SU-DHL-6 (cell line): Measurements from ENCODE around the gene MSTN.

Source experiments
- H2AFZ ChIP-seq: fragments of 200-600 bp; sonication (generic); 2 replicates; pipeline ENCODE4 v1.6.1; 2014; ENCODE audit warnings: low read depth, mild to moderate bottlenecking, moderate library complexity, mixed read lengths, antibody characterized with exemption, low read length; ENCODE audit not compliant: severe bottlenecking
- H3F3A ChIP-seq: fragments of 200-600 bp; shearing (Covaris generic); 2 replicates; pipeline ENCODE4 v1.6.0; 2016; ENCODE audit warnings: antibody characterized with exemption, mild to moderate bottlenecking; ENCODE audit not compliant: insufficient read depth
- H3K27ac ChIP-seq: fragments of 200-600 bp; sonication (generic); 2 replicates; pipeline ENCODE4 v1.5.1; 2016; ENCODE audit warnings: low read depth, mild to moderate bottlenecking, low read length, moderate library complexity, mixed read lengths
- H3K27me3 ChIP-seq: fragments of 200-600 bp; sonication (generic), shearing (Covaris generic); 2 replicates; pipeline ENCODE4 v1.6.0; 2014; ENCODE audit warnings: mild to moderate bottlenecking, low read length
- H3K36me3 ChIP-seq: fragments of 200-600 bp; sonication (generic); 2 replicates; pipeline ENCODE4 v1.6.1; 2014; ENCODE audit warnings: mild to moderate bottlenecking, low read length, mixed read lengths
- H3K4me2 ChIP-seq: fragments of 300-600, 200-600 bp; shearing (Covaris generic), sonication (generic); 2 replicates; pipeline ENCODE4 v1.6.0; 2014; ENCODE audit warnings: low read length, low read depth, mild to moderate bottlenecking; ENCODE audit not compliant: poor library complexity, severe bottlenecking
- H3K4me3 ChIP-seq: fragments of 200-600 bp; sonication (generic); 2 replicates; pipeline ENCODE4 v1.5.1; 2014; ENCODE audit warnings: antibody characterized with exemption, low read length, mild to moderate bottlenecking, mixed read lengths; ENCODE audit not compliant: insufficient read depth, poor library complexity, severe bottlenecking
- H3K79me2 ChIP-seq: fragments of 200-600 bp; sonication (generic); 2 replicates; pipeline ENCODE4 v1.6.1; 2014; ENCODE audit warnings: mild to moderate bottlenecking, low read length, moderate library complexity; ENCODE audit not compliant: insufficient read depth
- H3K9ac ChIP-seq: fragments of 200-600 bp; sonication (generic); 2 replicates; pipeline ENCODE4 v1.7.0; 2014; ENCODE audit warnings: mild to moderate bottlenecking, low read length
- H3K9me2 ChIP-seq: fragments of 200-600 bp; sonication (generic); replicated peaks from 2 replicates; pipeline ENCODE4 v1.6.1; 2014; ENCODE audit warnings: low read length; ENCODE audit not compliant: insufficient read depth
- H3K9me3 ChIP-seq: fragments of 200-600 bp; sonication (generic); 2 replicates; pipeline ENCODE4 v1.6.1; 2014; ENCODE audit warnings: low read length, mixed read lengths; ENCODE audit not compliant: insufficient read depth
- H4K20me1 ChIP-seq: fragments of 200-600 bp; sonication (generic); 2 replicates; pipeline ENCODE4 v1.6.1; 2014; ENCODE audit warnings: low read depth, mild to moderate bottlenecking, antibody characterized with exemption, low read length, moderate library complexity, mixed read lengths
- EZH2phosphoT487 ChIP-seq: fragments of 200-600 bp; sonication (generic), shearing (Covaris generic); conservative IDR thresholded peaks from 2 replicates; pipeline ENCODE4 v1.6.1; 2018; ENCODE audit warnings: mild to moderate bottlenecking, antibody characterized with exemption, low read length, moderate library complexity, mixed read lengths
- TF ChIP-seq, protein P1 (sequence below): fragments of 200-600 bp; sonication (generic); IDR thresholded peaks from one replicate; pipeline ENCODE4 v1.5.1; 2017; ENCODE audit warnings: antibody characterized with exemption, mild to moderate bottlenecking, low read length, moderate library complexity; ENCODE audit not compliant: insufficient read depth, poor library complexity, severe bottlenecking

Gene MSTN

DNA sequence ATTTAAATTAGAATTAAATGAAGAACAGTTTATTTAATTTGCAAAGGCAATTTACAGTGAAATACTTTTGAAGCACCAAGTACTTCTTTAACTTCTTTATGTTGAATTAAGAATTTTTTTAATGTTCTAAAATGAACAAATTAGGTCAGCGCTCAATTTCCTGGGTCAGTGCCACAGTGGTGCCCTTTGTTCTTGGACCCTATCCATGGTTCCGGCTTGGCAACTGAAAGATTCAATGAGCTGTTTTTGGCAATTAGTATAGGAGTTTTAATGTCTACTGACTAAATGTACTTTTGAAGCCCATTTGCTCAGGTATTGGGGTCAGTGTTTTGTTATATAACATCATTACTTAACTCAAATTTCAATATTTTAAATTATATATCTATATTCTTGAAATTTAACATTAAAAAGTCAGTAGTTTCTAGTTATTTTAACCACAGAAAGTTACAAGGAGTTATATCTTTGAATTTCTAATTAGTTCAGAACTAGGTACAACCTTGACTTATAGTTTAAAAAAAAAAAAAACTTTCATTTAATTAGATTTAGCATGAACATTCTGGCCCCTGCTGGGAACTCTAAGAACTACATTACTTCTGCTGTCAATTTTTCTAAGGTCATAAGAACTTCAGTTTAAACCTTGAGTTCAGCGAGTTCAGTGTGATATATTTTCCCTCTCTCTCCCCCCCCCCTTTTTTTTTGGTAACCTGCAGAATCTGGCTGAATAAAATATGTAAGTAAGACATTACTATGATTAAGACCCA is 7.6 kb upstream of the MSTN start:
- TF ChIP-seq EZH2phosphoT487 = no peak
- TF ChIP-seq, protein P1, sequence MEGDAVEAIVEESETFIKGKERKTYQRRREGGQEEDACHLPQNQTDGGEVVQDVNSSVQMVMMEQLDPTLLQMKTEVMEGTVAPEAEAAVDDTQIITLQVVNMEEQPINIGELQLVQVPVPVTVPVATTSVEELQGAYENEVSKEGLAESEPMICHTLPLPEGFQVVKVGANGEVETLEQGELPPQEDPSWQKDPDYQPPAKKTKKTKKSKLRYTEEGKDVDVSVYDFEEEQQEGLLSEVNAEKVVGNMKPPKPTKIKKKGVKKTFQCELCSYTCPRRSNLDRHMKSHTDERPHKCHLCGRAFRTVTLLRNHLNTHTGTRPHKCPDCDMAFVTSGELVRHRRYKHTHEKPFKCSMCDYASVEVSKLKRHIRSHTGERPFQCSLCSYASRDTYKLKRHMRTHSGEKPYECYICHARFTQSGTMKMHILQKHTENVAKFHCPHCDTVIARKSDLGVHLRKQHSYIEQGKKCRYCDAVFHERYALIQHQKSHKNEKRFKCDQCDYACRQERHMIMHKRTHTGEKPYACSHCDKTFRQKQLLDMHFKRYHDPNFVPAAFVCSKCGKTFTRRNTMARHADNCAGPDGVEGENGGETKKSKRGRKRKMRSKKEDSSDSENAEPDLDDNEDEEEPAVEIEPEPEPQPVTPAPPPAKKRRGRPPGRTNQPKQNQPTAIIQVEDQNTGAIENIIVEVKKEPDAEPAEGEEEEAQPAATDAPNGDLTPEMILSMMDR = peak; percentile 43
- H3K9me3 ChIP-seq = no peaks in the 10 kb centered on the region
- no peak overlapping the region for H3K27ac ChIP-seq
- no peak overlapping the region for H3K4me3 ChIP-seq
- no peaks in the 10 kb centered on the region for H3K9me2 ChIP-seq
- no peaks in the 10 kb centered on the region for H3K36me3 ChIP-seq
- H3K9ac ChIP-seq = no peak overlapping the region
- no peaks in the 10 kb centered on the region for H3K27me3 ChIP-seq
- H2AFZ ChIP-seq = peak overlapping the region; percentile 10
- no peaks in the 10 kb centered on the region for H3F3A ChIP-seq
- H4K20me1 ChIP-seq = no peaks in the 10 kb centered on the region
- no peak overlapping the region for H3K4me2 ChIP-seq
- H3K79me2 ChIP-seq = no peaks in the 10 kb centered on the region

GRCh38 chr2:190068764-190069163 is 6.2 kb upstream of the MSTN start:
- H2AFZ ChIP-seq = no peak overlapping the region
- no peak overlapping the region for H3K9ac ChIP-seq
- no peaks in the 10 kb centered on the region for H3K36me3 ChIP-seq
- no peaks in the 10 kb centered on the region for H4K20me1 ChIP-seq
- H3K79me2 ChIP-seq = no peaks in the 10 kb centered on the region
- H3K4me3 ChIP-seq = no peak overlapping the region
- no peaks in the 10 kb centered on the region for H3K27me3 ChIP-seq
- H3F3A ChIP-seq = no peaks in the 10 kb centered on the region
- H3K9me2 ChIP-seq = no peaks in the 10 kb centered on the region
- H3K27ac ChIP-seq = no peak overlapping the region
- H3K9me3 ChIP-seq = no peaks in the 10 kb centered on the region
- TF ChIP-seq EZH2phosphoT487 = no peak
- TF ChIP-seq, protein P1 = no peak
- H3K4me2 ChIP-seq = no peak overlapping the region

DNA sequence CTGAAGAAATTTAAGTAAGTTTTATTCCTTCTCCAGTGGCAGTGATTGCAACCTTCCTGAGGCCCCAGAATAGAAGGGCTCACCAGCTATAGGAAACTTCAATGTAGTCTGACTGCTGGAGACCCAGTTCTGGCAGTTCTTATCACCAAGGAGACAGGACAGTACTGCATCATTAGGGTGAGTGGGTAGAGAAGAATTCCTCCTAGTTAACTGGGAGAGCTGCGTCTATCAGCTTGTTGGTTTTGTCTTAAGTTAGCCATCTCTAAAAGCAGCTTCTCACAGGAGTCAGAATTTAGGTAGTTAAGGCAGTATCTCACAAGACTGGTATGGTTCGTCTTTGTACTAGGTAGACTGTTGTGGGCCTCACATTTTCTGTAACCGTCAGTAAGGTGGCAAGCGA is 3.3 kb upstream of the MSTN start:
- Histone ChIP-seq H3F3A (no peaks in the 10 kb centered on the region), H3K27me3 (no peaks in the 10 kb centered on the region), H2AFZ (no peak overlapping the region), H3K9me3 (no peaks in the 10 kb centered on the region), H3K36me3 (no peaks in the 10 kb centered on the region), H3K79me2 (no peaks in the 10 kb centered on the region), H4K20me1 (no peaks in the 10 kb centered on the region), H3K9ac (no peak overlapping the region), H3K9me2 (no peaks in the 10 kb centered on the region), H3K4me2 (no peak overlapping the region), H3K4me3 (no peak overlapping the region), H3K27ac (no peak overlapping the region)
- TF ChIP-seq EZH2phosphoT487 = no peak
- TF ChIP-seq, protein P1 = no peak
